ENCODE results near the gene PGBD5.
"Not testable (repeated sequence)": the region's sequence is repeated elsewhere in the genome, so short reads cannot be mapped to it uniquely, and the experiment has no call there.

The PGBD5 gene, protein sequence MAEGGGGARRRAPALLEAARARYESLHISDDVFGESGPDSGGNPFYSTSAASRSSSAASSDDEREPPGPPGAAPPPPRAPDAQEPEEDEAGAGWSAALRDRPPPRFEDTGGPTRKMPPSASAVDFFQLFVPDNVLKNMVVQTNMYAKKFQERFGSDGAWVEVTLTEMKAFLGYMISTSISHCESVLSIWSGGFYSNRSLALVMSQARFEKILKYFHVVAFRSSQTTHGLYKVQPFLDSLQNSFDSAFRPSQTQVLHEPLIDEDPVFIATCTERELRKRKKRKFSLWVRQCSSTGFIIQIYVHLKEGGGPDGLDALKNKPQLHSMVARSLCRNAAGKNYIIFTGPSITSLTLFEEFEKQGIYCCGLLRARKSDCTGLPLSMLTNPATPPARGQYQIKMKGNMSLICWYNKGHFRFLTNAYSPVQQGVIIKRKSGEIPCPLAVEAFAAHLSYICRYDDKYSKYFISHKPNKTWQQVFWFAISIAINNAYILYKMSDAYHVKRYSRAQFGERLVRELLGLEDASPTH

DNA sequence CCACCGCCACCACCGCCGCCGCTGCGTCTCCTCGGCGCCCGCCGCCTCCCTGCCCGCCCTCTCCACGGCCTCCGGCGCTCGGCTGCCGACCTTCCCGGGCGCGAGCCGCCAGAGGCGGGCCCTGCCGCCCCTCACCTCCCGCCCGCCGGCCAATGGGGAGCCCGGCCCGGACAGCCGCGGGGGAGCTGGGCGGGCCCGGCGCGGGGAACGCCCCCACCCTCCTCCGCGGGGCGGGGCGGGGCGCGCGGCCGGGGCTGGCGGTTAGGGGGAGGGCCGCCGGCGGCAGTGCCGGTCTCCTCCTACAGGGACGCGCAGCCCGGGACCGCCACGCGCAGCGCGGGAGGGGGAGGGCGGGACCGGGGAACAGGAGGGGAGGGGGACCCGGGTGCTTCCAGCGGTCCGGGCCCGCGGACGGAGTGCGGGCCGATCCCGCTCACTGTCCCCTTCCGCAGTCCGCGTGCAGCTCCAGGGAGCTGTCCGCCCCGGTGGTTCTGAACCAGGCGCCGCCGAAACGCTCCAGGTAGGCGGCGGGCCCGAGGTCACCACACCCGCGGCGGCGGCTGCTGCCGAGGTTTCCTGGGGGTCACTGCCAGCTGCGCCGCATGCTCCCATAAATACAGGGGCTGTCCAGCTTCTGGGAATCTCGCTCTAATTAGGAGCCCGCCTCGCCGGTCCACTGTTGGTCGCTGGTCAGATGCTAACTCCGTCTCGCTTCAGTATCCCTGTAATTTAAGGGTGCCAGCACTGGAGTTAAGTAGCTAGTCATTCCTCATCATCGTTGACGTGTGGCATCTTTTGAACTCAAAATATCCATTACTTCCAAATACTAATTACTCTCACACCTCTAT, at the start of gene PGBD5:
Gene PGBD5 (minus strand): TSS at position 87 of the 848 bp plus-strand sequence. CDS start 404 bp downstream, outside the sequence.
- peak; percentile 15 for DNase-seq (ENCODE audit: low read depth)

DNA sequence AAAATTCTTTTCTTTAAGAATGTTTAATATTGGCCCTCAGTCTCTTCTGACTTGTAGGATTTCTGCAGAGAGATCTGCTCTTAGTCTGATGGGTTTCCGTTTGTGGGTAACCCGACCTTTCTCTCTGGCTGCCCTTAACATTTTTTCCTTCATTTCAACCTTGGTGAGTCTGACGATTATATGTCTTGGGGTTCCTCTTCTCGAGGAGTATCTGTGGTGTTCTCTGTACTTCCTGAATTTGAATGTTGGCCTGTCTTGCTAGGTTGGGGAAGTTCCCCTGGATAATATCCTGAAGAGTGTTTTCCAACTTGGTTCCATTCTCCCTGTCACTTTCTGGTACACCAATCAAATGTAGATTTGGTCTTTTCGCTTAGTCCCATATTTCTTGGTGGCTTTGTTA, 48.8 kb upstream of the PGBD5 start:
- DNase-seq (ENCODE audit: low read depth), result not testable (repeated sequence)

DNA sequence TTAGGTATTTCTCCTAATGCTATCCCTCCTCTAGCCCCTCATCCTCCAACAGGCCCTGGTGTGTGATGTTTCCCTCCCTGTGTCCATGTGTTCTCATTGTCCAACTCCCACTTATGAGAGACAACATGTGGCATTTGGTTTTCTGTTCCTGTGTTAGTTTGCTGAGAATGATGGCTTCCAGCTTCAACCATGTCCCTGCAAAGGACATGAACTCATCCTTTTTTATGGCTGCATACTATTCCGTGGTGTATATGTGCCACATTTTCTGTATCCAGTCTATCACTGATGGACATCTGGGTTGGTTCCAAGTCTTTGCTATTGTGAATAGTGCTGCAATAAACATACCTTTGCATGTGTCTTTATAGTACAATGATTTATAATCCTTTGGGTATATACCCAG, 44.6 kb upstream of the PGBD5 start:
- not testable (repeated sequence) for DNase-seq (ENCODE audit: low read depth)

DNA sequence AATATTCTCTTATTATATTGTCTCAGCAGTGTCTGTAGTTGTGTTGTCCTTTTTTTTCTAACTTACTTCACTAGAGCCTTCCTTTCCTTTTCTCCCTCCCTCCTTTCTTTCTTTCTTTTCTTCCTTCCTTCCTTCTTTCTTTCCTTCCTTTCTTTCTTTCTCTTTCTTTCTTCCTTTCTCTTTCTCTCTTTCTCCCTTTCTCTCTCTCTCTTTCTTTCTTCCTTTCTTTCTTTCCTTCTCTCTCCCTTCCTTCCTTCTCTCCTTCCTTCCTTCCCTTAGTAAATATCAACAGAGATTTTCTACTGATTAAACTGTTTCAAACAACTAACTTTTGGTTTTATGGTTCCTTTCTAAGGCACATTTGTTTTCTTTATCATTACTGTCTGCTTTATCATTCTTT, 43.1 kb upstream of the PGBD5 start:
- DNase-seq (ENCODE audit: low read depth), result no peak

DNA sequence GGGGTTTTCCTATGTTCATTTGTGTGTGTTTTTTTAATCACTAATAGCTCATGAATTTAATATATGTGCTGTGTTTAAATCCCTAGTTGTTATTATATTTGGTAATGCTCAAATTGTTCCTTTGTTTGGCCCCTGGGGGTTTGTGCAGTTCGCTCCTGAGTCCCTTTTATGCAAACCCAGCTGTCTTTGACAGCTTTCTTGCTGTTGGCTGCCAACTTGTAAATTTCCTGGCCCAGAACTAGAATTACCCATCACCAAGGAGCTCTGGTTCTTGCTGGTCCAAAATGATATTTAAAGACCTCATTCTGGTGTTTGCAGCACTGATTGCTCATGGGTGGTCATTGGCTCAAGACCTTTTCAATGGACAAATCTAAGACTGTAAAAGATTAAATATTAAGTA, 39.6 kb upstream of the PGBD5 start:
- no peak for DNase-seq (ENCODE audit: low read depth)

DNA sequence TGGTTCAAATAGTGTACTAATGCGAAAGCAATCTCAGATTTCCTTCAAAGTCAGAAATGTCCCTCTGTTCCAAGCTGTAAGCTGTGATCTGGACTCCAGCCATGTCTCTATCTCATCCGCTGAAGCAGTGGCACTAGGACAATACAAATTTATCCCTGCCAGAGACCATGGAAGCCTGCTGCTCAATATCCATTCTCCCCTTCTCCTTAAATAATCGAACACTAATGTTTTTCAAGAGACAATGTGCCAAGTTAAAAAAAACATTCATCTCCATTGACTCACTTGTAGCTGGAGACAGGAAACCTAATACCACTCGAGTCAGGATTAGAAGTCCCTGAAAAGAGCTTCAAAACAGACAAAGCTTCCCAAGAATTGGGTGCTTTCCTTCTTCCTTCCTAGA, 38.5 kb upstream of the PGBD5 start:
- DNase-seq (ENCODE audit: low read depth), result no peak

DNA sequence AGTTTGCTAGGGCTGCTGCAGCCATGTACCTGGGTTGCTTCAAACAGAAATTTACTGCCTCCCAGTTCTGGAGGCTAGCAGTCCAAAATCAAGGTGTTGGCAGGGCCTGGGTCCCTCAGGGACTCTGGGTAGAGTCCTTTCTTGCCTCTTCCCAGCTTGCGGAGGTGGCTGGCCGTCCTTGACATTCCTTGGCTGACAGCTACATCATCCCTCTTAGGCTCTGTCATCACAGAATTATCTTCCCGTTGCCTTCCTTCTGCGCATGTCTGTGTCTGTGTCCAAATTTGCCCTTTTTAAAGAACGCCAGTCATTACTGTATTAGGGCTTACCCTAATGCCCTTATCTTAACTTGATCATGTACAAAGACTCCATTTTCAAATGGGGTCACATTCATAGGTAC, 37.6 kb upstream of the PGBD5 start:
- DNase-seq (ENCODE audit: low read depth), result no peak

DNA sequence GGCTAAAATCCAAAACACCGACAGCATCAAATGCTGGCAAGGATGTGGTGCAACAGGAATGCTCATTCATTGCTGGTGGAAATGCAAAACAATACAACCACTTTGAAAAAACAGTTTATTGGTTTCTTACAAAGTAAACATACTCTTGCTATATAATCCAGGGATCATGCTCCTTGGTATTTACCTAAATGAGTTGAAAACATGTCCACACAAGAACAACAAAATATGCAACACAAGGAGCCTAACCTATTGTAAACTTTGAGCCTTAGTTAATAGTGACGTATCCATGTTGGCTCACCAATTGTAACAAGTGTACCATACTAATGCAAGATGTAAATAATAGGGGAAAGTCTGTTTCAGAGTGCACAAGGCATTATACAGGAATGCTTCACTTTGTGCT, 37.2 kb upstream of the PGBD5 start:
- DNase-seq (ENCODE audit: low read depth), result no peak

DNA sequence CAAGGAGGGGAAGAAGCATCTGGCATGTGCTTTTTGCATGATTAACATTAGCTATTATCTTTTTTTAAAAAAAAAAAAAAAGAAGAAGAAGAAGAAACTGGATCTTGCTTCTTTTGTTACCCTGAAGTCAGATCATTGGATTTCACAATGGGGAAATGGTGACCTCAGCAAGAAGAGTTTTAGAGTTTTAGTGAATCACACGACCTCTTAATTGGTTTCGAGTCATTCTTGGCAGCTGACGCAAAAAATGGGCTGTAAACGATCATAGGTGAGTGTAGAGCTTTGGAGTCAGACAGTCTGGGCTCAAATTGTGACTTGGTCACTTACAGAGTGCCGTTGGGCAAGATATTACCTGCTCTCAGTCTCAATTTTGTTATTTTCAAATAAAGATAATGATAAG, 33.3 kb upstream of the PGBD5 start:
- DNase-seq (ENCODE audit: low read depth), result no peak

DNA sequence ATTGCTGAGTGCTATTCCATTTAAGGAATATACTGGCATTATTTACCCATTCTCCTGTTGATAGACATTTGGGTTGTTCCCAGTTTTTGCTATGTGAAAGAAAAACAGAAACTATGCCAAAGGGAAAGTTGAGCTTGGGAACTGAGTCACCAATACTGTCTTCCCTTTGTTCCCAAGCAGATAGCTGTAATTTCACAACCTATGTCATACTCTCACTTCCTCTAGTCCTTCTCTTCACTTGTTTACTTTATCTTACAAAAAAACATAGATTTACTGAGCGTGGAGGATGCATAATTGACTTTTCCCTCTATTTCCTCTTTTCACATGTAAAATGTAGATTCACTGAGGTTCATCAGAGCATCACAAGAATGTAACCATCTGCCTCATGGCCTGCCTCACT, 32.4 kb upstream of the PGBD5 start:
- no peak for DNase-seq (ENCODE audit: low read depth)

DNA sequence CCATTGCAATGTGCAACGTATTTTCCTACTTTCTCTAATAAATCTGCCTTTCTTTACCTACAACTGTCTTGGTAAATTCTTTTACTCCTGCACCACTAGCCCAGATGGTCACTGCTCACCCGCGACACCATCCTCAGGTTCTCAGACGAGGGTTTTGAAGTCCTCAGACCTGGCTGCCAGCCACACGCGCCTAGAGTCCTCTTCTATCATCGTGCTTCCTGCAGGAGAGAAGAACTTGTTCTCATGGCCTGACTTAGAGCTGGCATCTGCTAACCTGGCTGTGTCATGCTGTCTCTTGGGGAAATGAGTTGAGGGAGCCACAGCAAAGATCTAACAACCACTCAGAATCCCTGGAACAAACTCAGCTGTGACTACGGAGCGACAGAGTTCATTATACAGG, 30.3 kb upstream of the PGBD5 start:
- no peak for DNase-seq (ENCODE audit: low read depth)

DNA sequence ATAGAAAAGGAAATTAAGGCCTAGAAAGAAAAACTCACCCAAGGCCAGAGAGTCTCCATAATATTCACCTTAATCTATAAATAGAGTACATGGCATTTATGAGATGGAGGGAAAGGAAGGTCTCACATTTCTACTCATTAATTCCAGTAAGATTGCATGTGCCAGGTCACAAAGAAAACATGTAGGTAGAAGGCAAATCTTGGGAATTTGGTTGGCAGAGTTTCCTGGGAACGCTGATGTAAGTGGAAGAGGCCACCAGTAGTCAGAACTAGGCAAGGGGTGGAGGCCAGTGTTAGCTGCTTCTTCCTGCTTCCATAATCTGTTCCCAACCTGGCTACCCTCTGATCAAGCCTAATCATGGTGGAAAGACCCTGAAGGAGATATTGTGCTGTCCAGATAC, 29.2 kb upstream of the PGBD5 start:
- DNase-seq (ENCODE audit: low read depth), result no peak

DNA sequence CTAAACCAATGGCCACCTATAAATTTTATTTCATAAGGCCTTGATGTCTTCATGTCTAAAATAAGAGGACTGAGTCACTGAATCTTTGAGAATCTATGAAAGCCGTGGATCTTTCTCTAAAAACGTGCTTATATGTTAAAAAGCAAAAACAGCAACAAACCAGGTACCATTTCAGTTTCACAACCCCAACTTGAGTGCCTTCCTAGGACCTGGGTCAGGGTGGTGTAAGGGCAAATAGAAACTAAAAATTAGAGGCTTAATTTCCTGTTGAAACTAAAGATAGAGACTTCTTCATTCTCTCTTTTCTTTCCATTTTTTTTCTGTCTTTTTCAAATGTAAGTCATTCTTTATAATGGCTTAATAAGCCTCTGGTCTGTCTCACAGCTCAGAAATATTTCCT, 27.2 kb upstream of the PGBD5 start:
- no peak for DNase-seq (ENCODE audit: low read depth)

DNA sequence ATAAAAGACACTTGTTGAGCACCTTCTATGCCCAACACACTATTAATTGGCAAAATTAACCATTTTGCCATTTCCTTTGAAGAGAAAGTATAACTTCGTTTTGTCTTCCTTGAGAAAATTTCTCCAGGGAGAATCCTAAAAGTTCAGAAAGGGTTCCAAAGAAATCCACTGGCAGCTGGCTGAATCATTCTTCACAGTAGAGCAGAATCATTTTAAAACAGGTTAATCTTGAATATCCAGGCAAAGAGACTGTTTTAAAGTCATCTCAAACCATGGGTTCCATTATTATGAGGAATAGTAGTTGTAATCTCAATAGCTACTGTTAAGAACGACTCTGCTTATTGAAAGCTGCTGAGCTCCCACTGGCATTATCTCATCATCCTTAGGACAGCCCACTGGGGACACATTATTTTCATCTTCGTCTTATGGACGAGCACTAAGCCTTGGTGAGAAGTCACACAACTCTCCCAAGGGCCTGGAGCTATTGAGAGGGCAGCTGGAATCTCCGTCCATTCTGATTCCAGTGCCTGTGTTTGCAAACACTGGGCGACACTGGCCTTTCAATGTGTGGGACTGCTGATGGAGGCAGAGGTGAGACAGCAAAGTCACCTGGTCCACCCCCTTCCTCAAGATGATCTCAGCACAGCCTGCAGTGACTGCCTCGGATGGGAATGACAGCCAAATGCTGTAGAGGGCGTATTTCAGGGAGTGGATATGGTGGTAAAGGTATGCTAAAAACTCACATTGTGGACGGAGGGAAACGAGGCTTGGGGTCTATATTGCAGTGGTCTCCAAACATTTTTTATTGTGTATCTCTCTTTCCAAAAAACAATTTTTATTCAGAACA, 15.3 kb upstream of the PGBD5 start:
- no peak for DNase-seq (ENCODE audit: low read depth)

DNA sequence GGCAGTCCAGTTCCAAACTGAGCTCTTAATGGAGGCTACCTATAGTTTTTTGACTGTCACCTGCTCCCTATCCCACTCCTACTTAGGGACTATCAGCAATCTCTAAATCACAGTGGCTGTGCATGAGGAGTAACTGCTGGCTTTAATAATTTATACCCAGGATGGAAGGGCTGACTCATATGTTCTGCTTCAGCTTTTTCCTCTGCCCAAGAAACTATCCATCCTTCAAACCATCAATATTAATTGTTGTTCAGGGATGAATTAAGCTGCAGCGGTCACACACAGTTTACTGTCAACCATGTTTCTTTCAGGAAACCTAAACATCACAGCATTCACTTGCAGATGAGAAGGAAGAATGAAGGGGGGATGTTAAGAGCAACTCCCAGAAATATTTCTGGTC, 9.0 kb upstream of the PGBD5 start:
- no peak for DNase-seq (ENCODE audit: low read depth)

DNA sequence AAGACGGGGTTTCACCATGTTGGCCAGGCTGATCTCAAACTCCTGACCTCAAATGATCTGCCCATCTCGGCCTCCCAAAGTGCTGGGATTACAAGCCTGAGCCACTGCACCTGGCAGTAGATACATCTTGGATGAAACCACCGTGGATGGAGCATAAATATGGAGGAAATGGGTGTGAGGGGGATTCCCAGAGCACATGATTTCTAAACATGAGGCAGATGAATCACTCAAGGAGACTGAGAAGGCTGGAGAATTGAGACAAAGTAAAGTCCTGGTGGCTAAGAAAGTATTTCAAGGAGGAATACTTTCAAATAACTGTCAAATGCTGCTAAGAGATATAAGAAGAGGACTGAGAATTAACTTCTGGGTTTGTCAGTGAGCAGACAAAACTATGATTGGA, 5.4 kb upstream of the PGBD5 start:
- no peak for DNase-seq (ENCODE audit: low read depth)

DNA sequence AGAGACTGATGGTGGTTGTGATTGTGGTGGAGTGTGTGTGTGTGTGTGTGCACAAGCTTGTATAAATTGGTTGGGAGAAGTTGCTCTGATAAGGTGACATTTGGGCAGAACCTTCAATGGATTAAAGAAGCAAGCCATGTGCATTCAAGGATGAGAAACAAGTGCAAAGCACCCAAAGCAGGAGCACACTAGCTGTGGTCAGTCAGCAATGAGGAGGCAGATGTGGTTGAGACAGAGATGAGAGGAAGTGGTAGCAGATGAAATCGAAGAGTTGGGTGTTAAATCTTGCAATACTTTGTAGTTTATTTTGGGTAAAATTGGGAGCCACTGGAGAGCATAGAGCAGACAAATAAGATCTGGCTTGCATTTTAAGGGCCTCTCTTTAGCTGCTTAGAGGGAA, 4.4 kb upstream of the PGBD5 start:
- DNase-seq (ENCODE audit: low read depth), result no peak

DNA sequence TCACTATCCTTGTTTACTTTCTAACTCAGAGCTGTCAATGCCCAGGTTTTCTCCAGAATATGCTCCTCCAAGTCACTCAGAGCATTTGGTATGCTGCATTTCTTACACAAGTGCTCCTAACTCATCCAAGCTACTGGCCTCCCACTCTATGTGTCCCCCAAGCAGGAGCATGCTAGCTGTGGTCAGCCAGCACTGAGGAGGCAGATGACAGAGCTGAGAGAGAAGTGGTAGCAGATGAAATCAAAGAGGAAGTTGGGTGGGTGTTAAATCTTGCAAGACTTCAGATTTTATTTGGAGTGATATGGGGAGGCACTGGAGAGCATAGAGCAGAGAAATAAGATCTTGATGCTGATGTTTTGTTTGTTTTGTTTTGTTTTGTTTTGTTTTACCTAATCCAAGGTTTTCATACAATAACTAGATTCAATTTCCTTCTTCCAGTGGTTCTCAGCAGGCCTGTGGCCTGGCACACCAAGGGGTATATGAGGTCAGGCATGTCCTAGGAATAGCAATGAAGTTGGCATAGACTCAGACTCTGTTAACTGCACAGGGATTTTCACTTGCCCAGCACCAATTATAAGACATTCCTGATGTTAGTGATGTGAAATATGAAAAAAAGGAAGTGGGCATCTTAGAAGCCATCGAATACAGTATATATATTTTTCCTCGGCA, 3.1 kb upstream of the PGBD5 start:
- DNase-seq (ENCODE audit: low read depth), result no peak

DNA sequence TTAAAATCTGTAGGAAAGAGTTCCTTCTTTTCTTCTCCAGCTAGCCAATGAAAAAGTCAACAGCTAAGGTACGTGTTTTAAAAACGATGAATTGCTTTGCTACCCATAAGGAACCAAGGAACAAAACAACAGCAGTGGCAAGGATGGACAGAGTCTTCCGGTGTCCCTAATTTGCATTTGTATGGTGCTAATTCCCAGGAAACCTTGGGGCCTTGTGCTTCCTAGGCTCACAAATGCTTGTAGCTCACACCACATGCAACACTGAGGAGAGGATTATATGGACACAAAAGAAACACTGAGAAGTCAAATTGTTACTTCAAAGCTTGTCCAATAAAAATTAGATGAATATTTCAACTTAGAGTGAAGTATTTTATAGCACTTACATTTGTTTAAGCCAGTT, 1.8 kb upstream of the PGBD5 start:
- DNase-seq (ENCODE audit: low read depth), result no peak

DNA sequence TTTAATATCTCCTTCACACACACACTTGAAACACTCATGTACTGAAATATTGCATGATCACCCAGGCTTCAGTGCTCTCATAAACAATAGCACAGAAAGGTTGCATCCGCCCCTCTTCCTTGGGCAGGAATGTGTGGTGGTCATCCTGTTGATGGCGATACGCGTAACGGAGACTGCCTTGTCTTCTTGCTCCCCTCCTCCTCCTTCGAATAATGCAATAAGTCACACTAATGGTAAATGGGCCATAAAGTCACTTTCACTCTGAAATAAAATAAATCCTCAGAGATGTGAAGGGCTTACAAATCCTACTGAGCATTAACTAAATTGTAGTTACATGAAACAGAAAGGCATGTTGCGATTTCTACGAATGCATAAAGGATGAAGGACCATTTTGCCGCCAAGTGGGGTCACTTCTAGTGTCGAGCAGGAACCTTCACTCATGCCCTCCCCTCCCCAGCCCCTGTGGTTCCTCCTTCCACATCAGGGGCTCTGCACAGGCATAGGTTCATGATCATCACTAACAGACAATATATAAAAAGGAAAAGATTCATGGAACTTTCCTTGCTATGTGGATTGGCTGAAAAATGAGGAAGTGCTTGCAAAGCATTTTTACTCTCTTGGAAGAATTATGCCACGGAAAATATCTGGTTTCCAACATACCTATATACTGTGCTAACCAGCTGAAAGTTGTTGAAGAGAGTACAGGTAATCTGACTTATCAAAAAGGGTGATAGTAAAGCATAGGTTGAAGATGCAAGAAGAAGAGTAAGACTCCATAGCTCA, 1.2 kb upstream of the PGBD5 start:
- no peak for DNase-seq (ENCODE audit: low read depth)

Data from stimulated activated CD4-positive, alpha-beta T cell treated with anti-CD3 and anti-CD28 coated beads, Interleukin-2, amount 100 ng/mL, for 4 hours (primary cell).